Measurements from ENCODE around the gene LOXHD1.

LOXHD1 gene

GRCh38 chr18:46482831-46483230, 174.2 kb downstream of the LOXHD1 start:
- DNase-seq (ENCODE audit: low read depth in 4 of 4, low spot score in 1 of 4): no peak

GRCh38 chr18:46481847-46482245, 175.2 kb downstream of the LOXHD1 start:
- DNase-seq (ENCODE audit: low read depth in 4 of 4, low spot score in 1 of 4): no peak

- DNase-seq (ENCODE audit: low read depth in 4 of 4, low spot score in 1 of 4): peak; percentile 9 to 42 (median 15)
Measured at GRCh38 chr18:46481048-46481846, 175.8 kb downstream of the LOXHD1 start.

DNA sequence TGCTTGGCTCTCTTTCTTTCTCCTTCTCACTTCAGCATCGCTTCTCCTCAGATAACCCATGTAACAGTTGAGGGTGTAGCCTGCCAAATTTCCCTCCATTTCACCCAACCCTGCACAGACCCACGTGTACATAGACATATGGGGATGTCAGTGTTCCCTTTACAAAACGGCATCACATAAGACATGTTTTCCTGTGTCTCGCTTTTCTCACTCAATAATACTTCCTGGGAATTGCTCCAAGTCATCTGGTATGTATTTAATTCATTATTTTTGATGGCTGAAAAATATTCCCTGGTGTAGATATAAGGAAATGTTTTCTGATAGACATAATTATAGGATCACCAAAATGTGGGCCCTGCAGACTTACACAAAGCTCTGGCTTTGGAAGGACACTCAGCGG, 176.8 kb downstream of the LOXHD1 start:
- no peak for DNase-seq (ENCODE audit: low read depth in 4 of 4, low spot score in 1 of 4)

GRCh38 chr18:46478796-46479195, 178.2 kb downstream of the LOXHD1 start:
- no peak for DNase-seq (ENCODE audit: low read depth in 4 of 4, low spot score in 1 of 4)

DNA sequence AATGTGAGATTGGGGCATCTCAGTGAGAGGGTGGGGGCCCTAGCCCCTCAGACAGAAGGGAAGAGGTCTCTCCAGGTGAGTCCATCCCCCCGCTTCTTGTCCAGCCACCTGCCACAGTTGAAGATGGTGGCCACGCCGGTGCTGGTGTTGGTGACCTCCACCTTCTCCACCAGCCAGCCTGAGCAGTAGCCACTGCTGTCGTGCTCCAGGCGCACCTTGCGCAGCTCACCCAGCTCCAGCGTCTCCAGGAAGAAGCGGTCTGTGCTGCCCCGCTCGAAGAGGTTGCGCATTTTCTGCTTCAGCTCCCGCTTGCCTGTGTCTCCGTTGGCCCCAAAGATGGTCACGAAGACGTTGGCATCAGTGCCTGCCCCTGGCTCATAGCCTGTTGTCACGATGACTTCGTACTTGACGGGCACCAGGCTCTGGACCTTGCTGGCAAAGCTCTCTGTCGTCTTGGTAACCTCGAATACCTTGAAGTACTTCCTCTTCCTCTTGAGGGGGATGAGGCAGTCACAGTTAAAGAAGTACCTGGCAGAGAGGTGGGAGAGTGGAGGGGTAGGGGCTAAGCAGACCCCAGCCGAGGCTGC, 179.5 kb downstream of the LOXHD1 start:
- no peak for DNase-seq (ENCODE audit: low read depth in 4 of 4, low spot score in 1 of 4)

DNA sequence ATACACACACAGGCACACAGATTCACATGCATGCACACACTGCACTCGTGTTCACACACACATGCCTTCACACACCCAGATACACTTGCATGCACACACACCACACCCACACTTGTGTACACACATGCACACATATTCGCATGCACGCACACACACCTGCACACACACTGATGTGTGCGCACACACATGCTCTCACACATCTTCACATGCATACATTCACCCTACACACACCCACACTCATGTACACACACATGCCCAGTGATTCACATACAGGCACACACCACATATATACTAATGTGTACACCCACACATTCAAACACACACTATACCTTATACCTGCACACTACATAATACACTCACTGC, 181.6 kb downstream of the LOXHD1 start:
- no peak for DNase-seq (ENCODE audit: low read depth in 4 of 4, low spot score in 1 of 4)

GRCh38 chr18:46474487-46475389, 182.3 kb downstream of the LOXHD1 start:
- DNase-seq (ENCODE audit: low read depth in 4 of 4, low spot score in 1 of 4): no peak

- no peak for DNase-seq (ENCODE audit: low read depth in 4 of 4, low spot score in 1 of 4)
Measured at GRCh38 chr18:46471809-46472498, 185.1 kb downstream of the LOXHD1 start.

GRCh38 chr18:46470714-46471113, 186.3 kb downstream of the LOXHD1 start:
- DNase-seq (ENCODE audit: low read depth in 4 of 4, low spot score in 1 of 4): no peak

DNA sequence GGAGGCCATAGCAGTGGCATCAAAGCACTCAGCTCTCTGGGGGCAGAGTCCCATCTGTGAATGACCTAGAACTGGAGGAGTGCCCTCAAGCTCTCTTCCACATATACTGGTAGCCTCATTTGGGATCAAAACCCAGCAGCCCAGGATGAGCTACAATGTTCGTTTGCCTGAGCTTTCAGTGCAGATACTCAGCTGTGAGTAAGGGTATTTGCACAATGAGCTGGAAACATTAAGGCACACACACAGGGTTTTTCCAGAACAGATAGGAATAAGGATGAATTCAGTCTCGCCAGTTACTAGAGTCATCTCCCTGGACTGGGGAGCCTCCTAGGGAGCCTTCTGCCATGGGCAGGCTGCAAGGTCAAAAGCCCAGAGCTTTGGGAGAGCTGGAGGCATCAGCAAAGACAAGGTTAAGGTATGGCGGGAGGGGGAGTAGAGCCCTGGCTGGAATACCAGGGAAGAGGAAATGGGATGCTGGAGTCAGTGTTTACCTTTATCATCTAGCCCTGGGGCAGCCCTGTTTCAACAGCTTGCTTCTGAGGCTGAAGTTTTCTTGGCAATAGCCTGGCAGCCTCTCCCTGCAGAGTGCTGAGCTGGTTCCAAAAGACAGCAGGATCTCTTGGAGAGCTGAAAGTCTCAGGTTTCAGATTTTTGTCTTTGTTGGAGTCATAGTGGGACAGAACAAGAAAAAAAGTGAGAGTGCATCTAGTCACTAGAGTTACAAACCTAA, 187.7 kb downstream of the LOXHD1 start:
- no peak for DNase-seq (ENCODE audit: low read depth in 4 of 4, low spot score in 1 of 4)

- DNase-seq (ENCODE audit: low read depth in 4 of 4, low spot score in 1 of 4): no peak
Measured at GRCh38 chr18:46468426-46469180, 188.4 kb downstream of the LOXHD1 start.

GRCh38 chr18:46466234-46467160, 190.5 kb downstream of the LOXHD1 start:
- DNase-seq (ENCODE audit: low read depth in 4 of 4, low spot score in 1 of 4): no peak

DNA sequence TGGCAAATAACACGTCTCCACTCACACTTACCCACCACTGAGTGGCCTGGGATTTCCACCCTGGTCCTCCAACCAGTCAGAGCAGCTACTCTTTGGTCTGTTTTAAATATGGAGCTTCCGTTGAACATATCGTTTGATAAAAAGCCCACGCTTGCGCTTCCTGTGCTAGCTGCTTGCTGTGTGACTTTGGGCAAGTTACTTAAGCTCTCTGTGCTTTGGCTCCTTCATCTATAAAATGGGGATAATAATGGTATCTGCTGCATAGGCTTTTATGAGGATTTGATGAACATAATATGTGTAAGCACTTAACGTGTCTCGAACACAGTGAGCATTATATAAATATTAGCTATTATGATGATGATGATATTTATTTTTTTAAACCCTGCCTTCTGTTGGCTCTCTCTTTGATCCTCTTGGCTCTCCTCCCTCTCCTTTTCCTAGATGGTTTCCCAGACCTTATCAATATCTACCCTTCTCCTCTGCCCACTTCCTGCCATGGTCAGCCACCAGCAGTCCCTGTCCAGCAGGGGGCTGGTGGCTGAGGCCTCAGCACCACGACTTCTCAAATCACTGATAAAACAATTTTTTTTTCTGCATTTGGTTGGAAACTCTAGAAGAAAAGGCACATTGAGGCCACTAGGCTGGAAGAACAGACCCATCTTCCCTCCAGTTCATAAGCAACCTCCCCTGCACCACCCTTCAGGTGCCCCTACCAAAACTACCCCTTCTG, 191.9 kb downstream of the LOXHD1 start:
- DNase-seq (ENCODE audit: low read depth in 4 of 4, low spot score in 1 of 4): no peak

DNA sequence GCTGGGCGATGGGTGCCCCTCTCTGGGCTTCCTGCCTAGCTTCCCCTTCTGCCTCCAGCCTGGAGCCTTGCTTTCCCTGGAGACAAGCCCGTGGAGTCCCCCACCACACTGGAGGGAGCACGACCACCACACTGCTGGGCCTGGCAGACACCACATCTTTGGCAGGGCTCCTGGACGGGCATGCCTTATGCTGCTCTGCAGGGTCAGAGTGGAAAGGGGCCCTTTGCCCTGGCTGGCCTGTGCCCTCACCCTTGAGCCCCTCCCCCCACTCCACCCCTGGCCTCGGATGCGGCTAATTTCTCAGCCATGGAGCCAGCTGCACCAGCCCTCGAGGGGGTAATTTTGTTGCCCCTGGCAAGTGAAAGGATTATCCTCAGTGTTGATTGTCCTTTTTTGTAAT, 194.5 kb downstream of the LOXHD1 start:
- DNase-seq (ENCODE audit: low read depth in 4 of 4, low spot score in 1 of 4): no peak

DNA sequence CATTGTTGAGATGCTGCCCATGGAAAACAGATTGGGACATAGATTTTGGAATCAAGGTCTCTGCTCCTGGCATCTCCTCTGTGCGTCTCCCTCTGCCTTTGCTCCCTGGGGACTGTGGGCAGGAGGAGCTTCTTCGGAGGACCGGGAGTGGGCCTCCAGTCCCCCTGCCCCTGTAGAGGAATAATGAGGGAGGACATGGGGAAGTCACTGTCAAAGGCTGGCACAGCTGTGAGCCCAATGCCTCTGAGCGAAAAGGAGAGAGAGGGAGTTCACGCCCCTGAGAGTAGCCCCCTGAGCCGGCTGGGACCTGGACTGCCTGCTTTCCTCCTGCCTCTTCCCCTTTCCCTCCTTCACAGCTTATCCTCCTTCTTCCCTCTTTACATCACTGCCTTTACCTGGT, 195.0 kb downstream of the LOXHD1 start:
- no peak for DNase-seq (ENCODE audit: low read depth in 4 of 4, low spot score in 1 of 4)

GRCh38 chr18:46460754-46461153, 196.3 kb downstream of the LOXHD1 start:
- DNase-seq (ENCODE audit: low read depth in 4 of 4, low spot score in 1 of 4): no peak

DNA sequence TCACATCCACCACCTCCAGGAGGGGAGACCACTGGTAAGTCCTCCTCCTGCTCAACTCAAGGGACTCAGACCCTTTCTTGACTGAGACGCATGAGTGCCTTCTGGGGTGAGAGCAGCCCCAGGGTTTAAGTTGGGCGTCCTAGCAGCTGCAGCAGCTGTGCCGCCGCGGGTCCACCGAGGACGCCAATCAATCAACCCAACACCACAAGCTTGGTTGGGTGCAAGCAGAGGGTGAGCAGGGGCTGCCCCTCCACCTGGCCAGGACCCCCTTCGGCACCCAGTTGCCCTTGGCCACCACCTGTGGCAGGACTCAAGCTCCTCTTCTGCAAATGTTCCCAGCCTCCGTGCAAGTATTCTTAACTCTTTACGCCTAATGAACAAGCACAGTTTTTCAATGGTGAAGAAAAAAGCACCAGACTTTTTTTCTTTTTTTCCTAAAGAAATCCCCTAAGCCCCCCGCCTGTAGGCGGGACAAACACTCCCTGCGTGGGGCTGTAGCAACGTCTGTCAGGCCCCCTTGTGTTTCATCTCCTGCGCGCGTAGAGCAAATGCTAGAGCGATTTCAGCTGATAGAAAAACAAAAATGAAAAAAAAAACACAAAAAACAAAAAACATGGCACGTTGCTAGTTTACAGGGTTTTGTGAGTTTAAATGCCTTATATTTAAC, 197.1 kb downstream of the LOXHD1 start:
- DNase-seq (ENCODE audit: low read depth in 4 of 4, low spot score in 1 of 4): no peak
